Measurements from ENCODE around the gene PLS1. TPM values are rescaled to one million over a fixed set of nuclear protein-coding genes. Genes with fewer than 3 reads are reported as not detected.
"Not testable (repeated sequence)": the region's sequence is repeated elsewhere in the genome, so short reads cannot be mapped to it uniquely, and the experiment has no call there.

PLS1 gene
- total and polyA plus RNA-seq, 2 donors, result 2.6 to 29.8 TPM

GRCh38 chr3:142750531-142750930, 154.3 kb downstream of the PLS1 start:
- not testable (repeated sequence) for H3K27ac ChIP-seq (ENCODE audit: low read depth); DNase-seq (ENCODE audit: extremely low spot score); H3K36me3 ChIP-seq (ENCODE audit: insufficient read depth); H3K4me1 ChIP-seq (ENCODE audit: insufficient read depth); H3K4me3 ChIP-seq (ENCODE audit: low read depth, low read length)
- WGBS, result 97% methylated on average over 4 of the region's 4 CpGs

GRCh38 chr3:142752605-142753004, 156.4 kb downstream of the PLS1 start:
- not testable (repeated sequence) for H3K4me1 ChIP-seq (ENCODE audit: insufficient read depth); H3K36me3 ChIP-seq (ENCODE audit: insufficient read depth); H3K27ac ChIP-seq (ENCODE audit: low read depth); H3K4me3 ChIP-seq (ENCODE audit: low read depth, low read length); DNase-seq (ENCODE audit: extremely low spot score)
- 65% methylated on average over 4 of the region's 4 CpGs for WGBS

GRCh38 chr3:142754494-142754893, 158.3 kb downstream of the PLS1 start:
- Histone ChIP-seq H3K4me1 (ENCODE audit: insufficient read depth) (no peaks in the 10 kb centered on the region), H3K4me3 (ENCODE audit: low read depth, low read length) (no peak overlapping the region), H3K36me3 (ENCODE audit: insufficient read depth) (no peaks in the 10 kb centered on the region), H3K27ac (ENCODE audit: low read depth) (no peak overlapping the region)
- WGBS, result 99% methylated on average over 1 of the region's 1 CpG
- DNase-seq (ENCODE audit: extremely low spot score), result no peak

Small RNAs within 50 kb of the gene (small RNA-seq; reads per million reads assigned to genes)
- gene RNA5SP143, result not detected

Other genes with a start within 250 kb of the PLS1 start
- 99.3 TPM for gene XRN1, start 148.4 kb upstream of the PLS1 start, total RNA-seq
- 8.5 TPM for gene XRN1, start 148.4 kb upstream of the PLS1 start, polyA plus RNA-seq
- gene ATR, start 17.7 kb upstream of the PLS1 start, total RNA-seq, result 53.8 TPM
- 8.1 TPM for gene ATR, start 17.7 kb upstream of the PLS1 start, polyA plus RNA-seq
- 86.2 TPM for gene TRPC1, start 127.6 kb downstream of the PLS1 start, total RNA-seq
- 10.1 TPM for gene TRPC1, start 127.6 kb downstream of the PLS1 start, polyA plus RNA-seq

Data from urinary bladder (tissue), 4 donors.